ENCODE data around the gene HIPK4. TPM values are rescaled to one million over a fixed set of nuclear protein-coding genes. Genes with fewer than 3 reads are reported as not detected.
"Not testable (repeated sequence)": the region's sequence is repeated elsewhere in the genome, so short reads cannot be mapped to it uniquely, and the experiment has no call there.

The HIPK4 gene
- total RNA-seq, 2 experiments from 2014 or later: not detected

GRCh38 chr19:40433391-40434216 is 43.6 kb upstream of the HIPK4 start:
- BruUV-seq (replicated peaks): TSS peak; percentile 92
- TF ChIP-seq EZH2phosphoT487 (IDR thresholded peaks at IDR 0.05; ENCODE audit: borderline replicate concordance, low read depth, low read length) (no peak), CTCF (conservative IDR thresholded peaks at IDR 0.05; ENCODE audit: low read length) (no peak)
- peak overlapping the region; percentile 75 for H3K27ac ChIP-seq (ENCODE audit: low read depth, low read length, poor library complexity, severe bottlenecking)
- H3K9me2 ChIP-seq (ENCODE audit: insufficient read depth, low read length): no peaks in the 10 kb centered on the region
- POLR2A ChIA-PET: interaction anchor here (0.6 to 1.2 kb wide), 3 partner anchors 12 to 1890 kb away, joined by 3 to 4 read pairs (median 4); partner anchors contain the start of gene BLVRB
- no peaks in the 10 kb centered on the region for H3K36me3 ChIP-seq (ENCODE audit: insufficient read depth, low read length)
- no peaks in the 10 kb centered on the region for H3K9me3 ChIP-seq (ENCODE audit: low read length)
- peak overlapping the region; percentile 66 for H3K4me3 ChIP-seq (ENCODE audit: low read depth, low read length, poor library complexity, severe bottlenecking)
- peaks cover 38% of the 10 kb centered on the region for H3K4me1 ChIP-seq (ENCODE audit: insufficient read depth, low read length, poor library complexity, severe bottlenecking)
- peak overlapping the region; percentile 89 for H3K4me2 ChIP-seq (ENCODE audit: low read length)
- intact Hi-C loops (cut with micrococcal nuclease; ENCODE audit: unreplicated experiment): no loop called here
- DNase-seq (ENCODE audit: low spot score): peak; percentile 77
- H3K79me2 ChIP-seq (ENCODE audit: insufficient read depth, low read depth, low read length): no peaks in the 10 kb centered on the region
- CTCF ChIA-PET (ENCODE audit: unreplicated experiment): no interaction called here
- no peaks in the 10 kb centered on the region for H4K20me1 ChIP-seq (ENCODE audit: insufficient read depth, low read length)
- peak overlapping the region; percentile 99 for H2AFZ ChIP-seq (ENCODE audit: low read length)

DNA sequence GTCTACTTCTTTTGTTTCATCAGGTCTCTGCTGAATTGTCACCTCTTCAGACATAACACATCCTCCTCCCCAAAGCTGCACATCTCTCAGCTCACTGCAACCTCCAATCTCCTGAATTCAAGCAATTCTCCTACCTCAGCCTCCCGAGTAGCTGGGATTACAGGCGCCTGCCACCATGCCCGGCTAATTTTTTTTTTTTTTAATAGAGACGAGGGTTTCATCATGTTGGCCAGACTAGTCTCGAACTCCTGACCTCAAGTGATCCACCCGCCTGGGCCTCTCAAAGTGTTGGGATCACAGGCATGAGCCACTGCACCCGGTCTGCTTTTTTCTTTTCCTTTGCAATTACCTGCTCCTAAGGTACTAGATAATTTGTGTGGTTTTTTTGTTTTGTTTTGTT is 42.8 kb upstream of the HIPK4 start:
- H3K4me2 ChIP-seq (ENCODE audit: low read length): peak overlapping the region; percentile 89
- CTCF ChIA-PET (ENCODE audit: unreplicated experiment); H3K9me2 ChIP-seq (ENCODE audit: insufficient read depth, low read length); DNase-seq (ENCODE audit: low spot score); BruUV-seq (replicated peaks); H3K4me3 ChIP-seq (ENCODE audit: low read depth, low read length, poor library complexity, severe bottlenecking); H3K36me3 ChIP-seq (ENCODE audit: insufficient read depth, low read length); H3K79me2 ChIP-seq (ENCODE audit: insufficient read depth, low read depth, low read length); H4K20me1 ChIP-seq (ENCODE audit: insufficient read depth, low read length); intact Hi-C loops (cut with micrococcal nuclease; ENCODE audit: unreplicated experiment); H3K9me3 ChIP-seq (ENCODE audit: low read length): not testable (repeated sequence)
- H3K27ac ChIP-seq (ENCODE audit: low read depth, low read length, poor library complexity, severe bottlenecking): peak overlapping the region; percentile 75
- peak overlapping the region; percentile 99; the same call in 1 of the 2 replicates for H2AFZ ChIP-seq (ENCODE audit: low read length)
- H3K4me1 ChIP-seq (ENCODE audit: insufficient read depth, low read length, poor library complexity, severe bottlenecking): peaks cover 38% of the 10 kb centered on the region
- POLR2A ChIA-PET: interaction anchor here (0.5 to 0.7 kb wide), 3 partner anchors 12 to 154 kb away, joined by 4 to 5 read pairs (median 4); no protein-coding TSS in a partner anchor

GRCh38 chr19:40431698-40432097 is 41.7 kb upstream of the HIPK4 start:
- Histone ChIP-seq H3K79me2 (ENCODE audit: insufficient read depth, low read depth, low read length) (no peaks in the 10 kb centered on the region), H3K9me2 (ENCODE audit: insufficient read depth, low read length) (no peaks in the 10 kb centered on the region), H3K27ac (ENCODE audit: low read depth, low read length, poor library complexity, severe bottlenecking) (no peak overlapping the region), H3K4me3 (ENCODE audit: low read depth, low read length, poor library complexity, severe bottlenecking) (no peak overlapping the region), H2AFZ (ENCODE audit: low read length) (no peak overlapping the region), H3K4me1 (ENCODE audit: insufficient read depth, low read length, poor library complexity, severe bottlenecking) (peaks cover 38% of the 10 kb centered on the region), H3K36me3 (ENCODE audit: insufficient read depth, low read length) (no peaks in the 10 kb centered on the region), H4K20me1 (ENCODE audit: insufficient read depth, low read length) (no peaks in the 10 kb centered on the region), H3K4me2 (ENCODE audit: low read length) (no peak overlapping the region), H3K9me3 (ENCODE audit: low read length) (no peaks in the 10 kb centered on the region)
- intact Hi-C loops (cut with micrococcal nuclease; ENCODE audit: unreplicated experiment): no loop called here
- POLR2A ChIA-PET: interaction anchor here (0.6 kb wide), 2 partner anchors 12 to 106 kb away, joined by 3 read pairs; no protein-coding TSS in a partner anchor
- no peak for TF ChIP-seq EZH2phosphoT487 (IDR thresholded peaks at IDR 0.05; ENCODE audit: borderline replicate concordance, low read depth, low read length)
- TF ChIP-seq CTCF (conservative IDR thresholded peaks at IDR 0.05; ENCODE audit: low read length): no peak
- DNase-seq (ENCODE audit: low spot score): no peak
- no TSS peak for BruUV-seq (replicated peaks)
- CTCF ChIA-PET (ENCODE audit: unreplicated experiment): interaction anchor here (0.6 kb wide), 1 partner anchor 9 kb away, joined by 3 read pairs; no protein-coding TSS in a partner anchor

DNA sequence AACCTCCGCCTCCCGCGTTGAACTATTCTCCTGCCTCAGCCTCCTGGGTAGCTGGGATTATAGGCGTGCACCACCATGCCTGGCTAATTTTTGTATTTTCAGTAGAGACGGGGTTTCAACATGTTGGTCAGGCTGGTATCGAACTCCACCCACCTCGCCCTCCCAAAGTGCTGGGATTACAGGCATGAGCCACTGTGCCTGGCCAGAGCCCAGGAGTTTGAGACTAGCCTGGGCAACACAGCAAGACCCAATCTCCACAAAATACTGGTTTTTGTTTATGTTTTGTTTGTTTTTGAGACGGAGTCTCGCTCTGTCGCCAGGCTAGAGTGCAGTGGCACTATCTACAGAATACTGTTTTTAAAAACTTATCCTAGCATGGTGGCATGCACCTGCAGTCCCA is 40.3 kb upstream of the HIPK4 start:
- H3K4me2 ChIP-seq (ENCODE audit: low read length); H2AFZ ChIP-seq (ENCODE audit: low read length); H3K9me2 ChIP-seq (ENCODE audit: insufficient read depth, low read length); CTCF ChIA-PET (ENCODE audit: unreplicated experiment); H3K36me3 ChIP-seq (ENCODE audit: insufficient read depth, low read length); H4K20me1 ChIP-seq (ENCODE audit: insufficient read depth, low read length); H3K9me3 ChIP-seq (ENCODE audit: low read length); H3K27ac ChIP-seq (ENCODE audit: low read depth, low read length, poor library complexity, severe bottlenecking); DNase-seq (ENCODE audit: low spot score); BruUV-seq (replicated peaks); intact Hi-C loops (cut with micrococcal nuclease; ENCODE audit: unreplicated experiment); H3K4me3 ChIP-seq (ENCODE audit: low read depth, low read length, poor library complexity, severe bottlenecking); H3K79me2 ChIP-seq (ENCODE audit: insufficient read depth, low read depth, low read length): not testable (repeated sequence)
- POLR2A ChIA-PET: interaction anchor here (1.0 kb wide), 1 partner anchor 13 kb away, joined by 8 read pairs; no protein-coding TSS in a partner anchor
- peaks cover 30% of the 10 kb centered on the region for H3K4me1 ChIP-seq (ENCODE audit: insufficient read depth, low read length, poor library complexity, severe bottlenecking)

DNA sequence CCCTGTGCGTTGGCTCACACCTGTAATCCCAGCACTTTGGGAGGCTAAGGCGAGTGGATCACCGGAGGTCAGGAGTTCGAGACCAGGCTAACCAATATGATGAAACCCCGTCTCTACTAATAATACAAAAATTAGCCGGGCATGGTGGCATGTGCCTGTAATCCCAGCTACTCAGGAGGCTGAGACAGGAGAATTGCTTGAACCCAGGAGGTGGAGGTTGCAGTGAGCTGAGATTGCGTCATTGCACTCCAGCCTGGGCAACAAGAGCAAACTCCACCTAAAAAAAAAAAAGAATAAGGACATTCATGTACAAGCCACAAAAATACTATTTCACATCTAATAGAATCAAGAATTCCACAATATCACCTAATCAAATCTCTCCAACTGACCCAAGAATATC is 38.2 kb upstream of the HIPK4 start:
- H3K4me3 ChIP-seq (ENCODE audit: low read depth, low read length, poor library complexity, severe bottlenecking); H3K27ac ChIP-seq (ENCODE audit: low read depth, low read length, poor library complexity, severe bottlenecking); POLR2A ChIA-PET; CTCF ChIA-PET (ENCODE audit: unreplicated experiment); H3K9me2 ChIP-seq (ENCODE audit: insufficient read depth, low read length); H3K9me3 ChIP-seq (ENCODE audit: low read length); H3K36me3 ChIP-seq (ENCODE audit: insufficient read depth, low read length); H2AFZ ChIP-seq (ENCODE audit: low read length); H4K20me1 ChIP-seq (ENCODE audit: insufficient read depth, low read length); H3K4me2 ChIP-seq (ENCODE audit: low read length); DNase-seq (ENCODE audit: low spot score); BruUV-seq (replicated peaks): not testable (repeated sequence)
- Histone ChIP-seq H3K79me2 (ENCODE audit: insufficient read depth, low read depth, low read length) (peaks cover 11% of the 10 kb centered on the region; the same call in 1 of the 2 replicates), H3K4me1 (ENCODE audit: insufficient read depth, low read length, poor library complexity, severe bottlenecking) (peaks cover 17% of the 10 kb centered on the region)
- intact Hi-C loops (cut with micrococcal nuclease; ENCODE audit: unreplicated experiment): loop anchor here (10.0 kb wide), 1 partner anchor 143 kb away; the partner anchor contains the start of gene AKT2
